Ishikawa (cell line): ENCODE results near the gene SLC22A16.

Experiments used
- CEBPB ChIP-seq: IDR thresholded peaks from 2 replicates; pipeline ENCODE4 v1.6.1; 2012
- CREB1 ChIP-seq: IDR thresholded peaks from 2 replicates; pipeline ENCODE4 v1.6.1; 2012; ENCODE audit warnings: low read depth
- EP300 ChIP-seq: IDR thresholded peaks from 2 replicates; pipeline ENCODE4 v1.6.1; 2012; ENCODE audit warnings: borderline replicate concordance
- RAD21 ChIP-seq: IDR thresholded peaks from 2 replicates; pipeline ENCODE4 v1.6.1; 2012; ENCODE audit warnings: low read depth
- REST ChIP-seq: IDR thresholded peaks from 2 replicates; pipeline ENCODE4 v1.6.1; 2012; ENCODE audit warnings: low read depth, mild to moderate bottlenecking
- TAF1 ChIP-seq: IDR thresholded peaks from 2 replicates; pipeline ENCODE4 v1.6.1; 2012; ENCODE audit warnings: low read depth, mild to moderate bottlenecking
- TEAD4 ChIP-seq: IDR thresholded peaks from 2 replicates; pipeline ENCODE4 v1.6.1; 2012
- YY1 ChIP-seq: IDR thresholded peaks from 2 replicates; pipeline ENCODE4 v1.6.1; 2012; ENCODE audit warnings: low read depth
- TF ChIP-seq, protein P1 (sequence below): IDR thresholded peaks from 2 replicates; pipeline ENCODE4 v1.6.1; 2012

DNA sequence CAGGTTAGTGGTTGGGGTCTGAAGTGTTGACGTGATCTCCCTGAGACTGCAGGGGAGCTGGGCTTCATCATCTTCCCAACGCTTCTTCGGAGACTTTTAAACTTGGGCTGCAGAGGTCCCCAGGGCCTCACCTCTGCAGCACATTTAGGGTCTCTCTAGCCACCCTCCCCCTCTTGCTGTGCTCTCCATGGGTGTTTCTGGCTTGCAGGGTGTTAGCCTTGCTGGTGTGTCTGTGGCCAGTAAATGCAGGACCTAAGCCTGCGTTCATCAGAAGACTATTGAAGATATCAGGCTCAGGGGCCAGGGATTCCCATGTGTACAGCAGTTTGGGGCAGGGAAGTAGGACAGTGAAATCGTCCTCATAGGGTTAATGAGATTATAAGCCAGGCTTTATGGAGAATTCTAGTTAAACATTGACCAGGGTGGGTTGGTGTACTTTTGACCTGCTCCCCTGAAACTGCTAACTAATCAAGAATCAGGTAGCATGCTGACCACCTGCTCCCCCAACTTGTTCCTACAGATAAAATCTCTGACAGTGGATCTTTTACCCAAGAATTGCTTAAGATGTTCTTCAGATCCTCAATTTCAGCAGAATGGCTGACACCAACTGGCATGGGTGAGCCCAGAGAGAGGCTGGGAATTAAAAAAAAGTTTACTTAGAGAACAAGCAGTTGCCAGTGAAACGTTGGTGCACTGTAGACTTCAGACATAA is 57.2 kb downstream of the SLC22A16 start:
- TF ChIP-seq REST (no peak), TAF1 (no peak), TEAD4 (no peak), CEBPB (no peak), RAD21 (no peak), YY1 (no peak), EP300 (no peak), CREB1 (no peak)
- TF ChIP-seq, protein P1, sequence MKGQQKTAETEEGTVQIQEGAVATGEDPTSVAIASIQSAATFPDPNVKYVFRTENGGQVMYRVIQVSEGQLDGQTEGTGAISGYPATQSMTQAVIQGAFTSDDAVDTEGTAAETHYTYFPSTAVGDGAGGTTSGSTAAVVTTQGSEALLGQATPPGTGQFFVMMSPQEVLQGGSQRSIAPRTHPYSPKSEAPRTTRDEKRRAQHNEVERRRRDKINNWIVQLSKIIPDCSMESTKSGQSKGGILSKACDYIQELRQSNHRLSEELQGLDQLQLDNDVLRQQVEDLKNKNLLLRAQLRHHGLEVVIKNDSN, result no peak
